OCI-LY1 (cell line): ENCODE data around the gene MAX.

Experiments
- H2AFZ ChIP-seq: fragments of 200-600 bp; sonication (generic), shearing (Covaris generic); 2 replicates; pipeline ENCODE4 v1.6.0; 2014; ENCODE audit warnings: antibody characterized with exemption, mild to moderate bottlenecking, low read length
- H3F3A ChIP-seq: fragments of 200-600 bp; sonication (generic), shearing (Covaris generic); 2 replicates; pipeline ENCODE4 v1.6.0; 2014; ENCODE audit warnings: mild to moderate bottlenecking, antibody characterized with exemption, low read length, moderate library complexity; ENCODE audit not compliant: insufficient read depth
- H3K27ac ChIP-seq: fragments of 200-600 bp; sonication (generic); 2 replicates; pipeline ENCODE4 v1.5.1; 2014; ENCODE audit warnings: low read length, mixed run types, mild to moderate bottlenecking, low read depth; ENCODE audit not compliant: poor library complexity, severe bottlenecking
- H3K27me3 ChIP-seq: fragments of 200-600 bp; sonication (generic); 2 replicates; pipeline ENCODE4 v1.6.0; 2014; ENCODE audit warnings: antibody characterized with exemption, mild to moderate bottlenecking, low read length, moderate library complexity; ENCODE audit not compliant: insufficient read depth
- H3K36me3 ChIP-seq: fragments of 200-600 bp; sonication (generic); 2 replicates; pipeline ENCODE4 v1.6.1; 2014; ENCODE audit warnings: mild to moderate bottlenecking, antibody characterized with exemption, low read length, moderate library complexity, mixed read lengths; ENCODE audit not compliant: insufficient read depth
- H3K4me1 ChIP-seq: fragments of 200-600 bp; sonication (generic); 2 replicates; pipeline ENCODE4 v1.5.1; 2014; ENCODE audit warnings: mild to moderate bottlenecking, low read length, moderate library complexity; ENCODE audit not compliant: insufficient read depth, severe bottlenecking
- H3K4me2 ChIP-seq: fragments of 200-600 bp; sonication (generic), shearing (Covaris generic); 2 replicates; pipeline ENCODE4 v1.6.1; 2014; ENCODE audit warnings: low read length
- H3K4me3 ChIP-seq: fragments of 200-600 bp; sonication (generic); 2 replicates; pipeline ENCODE4 v1.5.1; 2014; ENCODE audit warnings: low read length, low read depth, mild to moderate bottlenecking, mixed read lengths; ENCODE audit not compliant: poor library complexity, severe bottlenecking
- H3K79me2 ChIP-seq: fragments of 200-600 bp; shearing (Covaris generic); 2 replicates; pipeline ENCODE4 v1.6.1; 2016; ENCODE audit warnings: mixed run types, low read length, mixed read lengths; ENCODE audit not compliant: insufficient read depth
- H3K9ac ChIP-seq: fragments of 200-600 bp; sonication (generic), shearing (Covaris generic); 2 replicates; pipeline ENCODE4 v1.6.1; 2014; ENCODE audit warnings: mild to moderate bottlenecking, low read length, mixed read lengths
- H3K9me2 ChIP-seq: fragments of 200-600 bp; sonication (generic), shearing (Covaris generic); 2 replicates; pipeline ENCODE4 v1.6.1; 2014; ENCODE audit warnings: low read depth, mild to moderate bottlenecking, low read length, mixed read lengths
- H3K9me3 ChIP-seq: fragments of 200-600 bp; shearing (Covaris generic); 2 replicates; pipeline ENCODE4 v1.6.1; 2014; ENCODE audit warnings: low read length, mixed read lengths
- H4K20me1 ChIP-seq: fragments of 200-600 bp; sonication (generic), shearing (Covaris generic); 2 replicates; pipeline ENCODE4 v1.6.0; 2016; ENCODE audit warnings: mild to moderate bottlenecking, low read length; ENCODE audit not compliant: insufficient read depth
- CTCF ChIP-seq: fragments of 200-600 bp; sonication (generic), shearing (Covaris generic); IDR thresholded peaks from 2 replicates; pipeline ENCODE4 v1.5.1; 2017; ENCODE audit warnings: mild to moderate bottlenecking, antibody characterized with exemption, low read length, moderate library complexity, mixed read lengths
- EZH2 ChIP-seq: fragments of 200-600 bp; sonication (generic), shearing (Covaris generic); IDR thresholded peaks from 2 replicates; pipeline ENCODE4 v1.8.0; 2017; ENCODE audit warnings: borderline replicate concordance, mixed run types, mild to moderate bottlenecking, antibody characterized with exemption, low read length, moderate library complexity, mixed read lengths

Gene MAX

GRCh38 chr14:65044596-65044959 lies 57.7 kb downstream of the MAX start:
- no peak overlapping the region for H3K9ac ChIP-seq
- H3K4me1 ChIP-seq, result peaks cover 6% of the 10 kb centered on the region
- no peak overlapping the region for H3K4me3 ChIP-seq
- TF ChIP-seq CTCF, result no peak
- TF ChIP-seq EZH2, result no peak
- H3K27me3 ChIP-seq, result no peaks in the 10 kb centered on the region
- H3K4me2 ChIP-seq, result no peak overlapping the region
- no peaks in the 10 kb centered on the region for H3K9me3 ChIP-seq
- no peaks in the 10 kb centered on the region for H3K9me2 ChIP-seq
- H3F3A ChIP-seq, result no peaks in the 10 kb centered on the region
- no peak overlapping the region for H2AFZ ChIP-seq
- no peaks in the 10 kb centered on the region for H3K79me2 ChIP-seq
- H4K20me1 ChIP-seq, result no peaks in the 10 kb centered on the region
- H3K36me3 ChIP-seq, result peaks cover 21% of the 10 kb centered on the region; the same call in 1 of the 2 replicates
- H3K27ac ChIP-seq, result no peak overlapping the region

- H3K4me1 ChIP-seq, result peaks cover 6% of the 10 kb centered on the region
- H3K9me2 ChIP-seq, result no peaks in the 10 kb centered on the region
- H3K4me2 ChIP-seq, result no peak overlapping the region
- no peak overlapping the region for H3K9ac ChIP-seq
- TF ChIP-seq EZH2 (no peak), CTCF (no peak)
- no peaks in the 10 kb centered on the region for H3F3A ChIP-seq
- no peaks in the 10 kb centered on the region for H3K9me3 ChIP-seq
- H4K20me1 ChIP-seq, result no peaks in the 10 kb centered on the region
- no peak overlapping the region for H3K27ac ChIP-seq
- no peaks in the 10 kb centered on the region for H3K79me2 ChIP-seq
- no peaks in the 10 kb centered on the region for H3K27me3 ChIP-seq
- no peak overlapping the region for H2AFZ ChIP-seq
- H3K36me3 ChIP-seq, result peaks cover 21% of the 10 kb centered on the region; the same call in 1 of the 2 replicates
- H3K4me3 ChIP-seq, result no peak overlapping the region
Measured at GRCh38 chr14:65043893-65044595, 58.3 kb downstream of the MAX start.

GRCh38 chr14:65042731-65043372 lies 59.5 kb downstream of the MAX start:
- no peak overlapping the region for H2AFZ ChIP-seq

More at GRCh38 chr14:65042731-65043372, 59.5 kb downstream of the MAX start:
- TF ChIP-seq EZH2 (no peak), CTCF (no peak)
- Histone ChIP-seq H3K9me3 (no peaks in the 10 kb centered on the region), H3K4me3 (no peak overlapping the region), H4K20me1 (no peaks in the 10 kb centered on the region), H3F3A (no peaks in the 10 kb centered on the region), H3K9ac (no peak overlapping the region), H3K4me2 (no peak overlapping the region), H3K9me2 (no peaks in the 10 kb centered on the region), H3K4me1 (peaks cover 6% of the 10 kb centered on the region), H3K27me3 (no peaks in the 10 kb centered on the region), H3K27ac (no peak overlapping the region), H3K36me3 (peaks cover 21% of the 10 kb centered on the region), H3K79me2 (no peaks in the 10 kb centered on the region)
